Hepatocyte (in vitro differentiated cells): Measurements from ENCODE around the gene MTURN. TPM values are rescaled to one million over a fixed set of nuclear protein-coding genes. Genes with fewer than 3 reads are reported as not detected.

Experiments used
- DNase-seq: peaks from one replicate; pipeline ENCODE4 v3.0.0-alpha.2; 2016; ENCODE audit warnings: low spot score
- H2AFZ ChIP-seq: fragments of 200-600 bp; sonication (generic); 2 replicates; pipeline ENCODE4 v1.6.0; 2016; ENCODE audit warnings: antibody characterized with exemption, mild to moderate bottlenecking
- H3K27ac ChIP-seq: fragments of 200-600 bp; sonication (generic); 2 replicates; pipeline ENCODE4 v1.5.1; 2016; ENCODE audit warnings: mild to moderate bottlenecking
- H3K27me3 ChIP-seq: fragments of 200-600 bp; sonication (generic); 2 replicates; pipeline ENCODE4 v1.6.1; 2016
- H3K36me3 ChIP-seq: fragments of 200-600 bp; sonication (generic); replicated peaks from 2 replicates; pipeline ENCODE4 v1.5.1; 2016; ENCODE audit warnings: low read depth; ENCODE audit not compliant: insufficient read depth
- H3K4me1 ChIP-seq: fragments of 200-600 bp; sonication (generic); 2 replicates; pipeline ENCODE4 v1.5.1; 2016; ENCODE audit warnings: mild to moderate bottlenecking, moderate library complexity; ENCODE audit not compliant: insufficient read depth
- H3K4me2 ChIP-seq: fragments of 200-600 bp; sonication (generic); 2 replicates; pipeline ENCODE4 v1.6.0; 2016
- H3K4me3 ChIP-seq: fragments of 200-600 bp; sonication (generic); 2 replicates; pipeline ENCODE4 v1.5.1; 2016; ENCODE audit warnings: mild to moderate bottlenecking
- H3K79me2 ChIP-seq: fragments of 200-600 bp; sonication (generic); 2 replicates; pipeline ENCODE4 v1.6.0; 2017; ENCODE audit warnings: mild to moderate bottlenecking
- H3K9me2 ChIP-seq: fragments of 200-600 bp; sonication (generic); replicated peaks from 2 replicates; pipeline ENCODE4 v1.6.0; 2017; ENCODE audit warnings: mild to moderate bottlenecking; ENCODE audit not compliant: insufficient read depth
- H3K9me3 ChIP-seq: fragments of 200-600 bp; sonication (generic); 2 replicates; pipeline ENCODE4 v1.5.1; 2016; ENCODE audit warnings: low read depth, mild to moderate bottlenecking
- H4K20me1 ChIP-seq: fragments of 200-600 bp; sonication (generic); 2 replicates; pipeline ENCODE4 v1.6.0; 2016; ENCODE audit warnings: mild to moderate bottlenecking; ENCODE audit not compliant: insufficient read depth, poor library complexity, severe bottlenecking
- CTCF ChIP-seq: fragments of 200-600 bp; sonication (generic); IDR thresholded peaks from 2 replicates; pipeline ENCODE4 v1.5.1; 2016; ENCODE audit warnings: antibody characterized with exemption, mild to moderate bottlenecking; ENCODE audit not compliant: poor library complexity
- EZH2 ChIP-seq: fragments of 200-600 bp; sonication (generic); IDR thresholded peaks from 2 replicates; pipeline ENCODE4 v1.6.1; 2016; ENCODE audit warnings: antibody characterized with exemption, mild to moderate bottlenecking, borderline replicate concordance
- EZH2phosphoT487 ChIP-seq: fragments of 200-600 bp; sonication (generic); IDR thresholded peaks from one replicate; pipeline ENCODE4 v1.6.1; 2018; ENCODE audit warnings: antibody characterized with exemption, mild to moderate bottlenecking, low read depth, moderate library complexity; ENCODE audit not compliant: unreplicated experiment, severe bottlenecking
- WGBS: methylation state at CpG from one replicate; pipeline ENCODE4 v1.1.6; 2016; ENCODE audit warnings: low lambda C conversion rate; ENCODE audit errors: missing lambda C conversion rate; 5-methylcytosine and 5-hydroxymethylcytosine counted together
- polyA plus RNA-seq: library from polyadenylated mRNA; unstranded; fragments of >200 nt; fragmentation: Nextera tagmentation; extraction: Ambion mirVana; gene quantifications from 2 replicates; pipeline ENCODE4 v1.2.1, GENCODE V29; 2016
- total RNA-seq: library from RNA; depleted of rRNA; stranded (reverse); fragments of >200 nt; gene quantifications from 2 replicates; pipeline ENCODE4 v1.2.3, GENCODE V29; 2014

The MTURN gene
- total and polyA plus RNA-seq, 2 experiments from 2014 or later = 4.5 to 14.5 TPM

DNA sequence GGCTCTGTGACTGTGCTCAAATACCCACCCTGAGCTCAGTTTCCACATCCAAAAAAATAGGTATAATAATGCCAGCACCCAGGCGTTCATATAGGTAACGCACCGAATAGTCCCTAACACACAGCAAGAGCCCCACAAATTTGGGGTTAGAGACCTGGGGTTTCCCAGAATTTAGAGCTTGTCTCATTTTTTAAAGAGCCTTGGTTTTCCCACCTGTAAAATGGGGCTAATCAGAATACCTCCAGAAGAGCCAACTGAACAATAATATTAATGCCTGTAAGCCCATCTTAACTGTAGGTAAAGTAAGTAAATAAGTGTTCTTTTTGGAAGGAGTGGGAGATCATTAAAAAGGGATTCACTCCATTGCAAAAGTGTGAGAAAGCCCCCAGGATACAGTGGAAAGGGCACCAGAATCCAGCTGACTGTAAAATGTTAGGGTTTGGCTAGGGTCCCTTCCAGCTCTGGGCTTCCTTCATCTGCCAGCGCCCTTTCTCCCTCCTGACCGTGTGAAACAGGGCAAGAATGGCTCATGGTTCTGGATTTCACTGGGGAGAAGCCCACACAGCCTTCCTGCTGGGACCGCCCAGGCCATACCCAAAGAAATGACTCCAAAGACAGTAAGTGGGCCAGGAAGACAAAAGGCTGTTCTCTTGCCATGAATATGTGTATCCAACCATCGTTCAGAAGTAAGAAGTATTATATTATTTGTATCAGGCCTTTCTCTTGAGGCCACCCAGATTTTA is 2.1 kb downstream of the MTURN start:
- peaks cover 4% of the 10 kb centered on the region for H3K4me1 ChIP-seq
- H3K79me2 ChIP-seq = no peaks in the 10 kb centered on the region
- H3K27ac ChIP-seq = no peak overlapping the region
- H2AFZ ChIP-seq = peak overlapping the region; percentile 65
- no peaks in the 10 kb centered on the region for H3K27me3 ChIP-seq
- H3K4me3 ChIP-seq = no peak overlapping the region
- 93% methylated on average over 7 of the region's 7 CpGs for WGBS
- TF ChIP-seq EZH2phosphoT487 (no peak), CTCF (no peak), EZH2 (no peak)
- no peaks in the 10 kb centered on the region for H4K20me1 ChIP-seq
- H3K4me2 ChIP-seq = peak overlapping the region; percentile 95
- DNase-seq = no peak
- H3K9me3 ChIP-seq = no peaks in the 10 kb centered on the region
- H3K9me2 ChIP-seq = no peaks in the 10 kb centered on the region
- H3K36me3 ChIP-seq = no peaks in the 10 kb centered on the region

DNA sequence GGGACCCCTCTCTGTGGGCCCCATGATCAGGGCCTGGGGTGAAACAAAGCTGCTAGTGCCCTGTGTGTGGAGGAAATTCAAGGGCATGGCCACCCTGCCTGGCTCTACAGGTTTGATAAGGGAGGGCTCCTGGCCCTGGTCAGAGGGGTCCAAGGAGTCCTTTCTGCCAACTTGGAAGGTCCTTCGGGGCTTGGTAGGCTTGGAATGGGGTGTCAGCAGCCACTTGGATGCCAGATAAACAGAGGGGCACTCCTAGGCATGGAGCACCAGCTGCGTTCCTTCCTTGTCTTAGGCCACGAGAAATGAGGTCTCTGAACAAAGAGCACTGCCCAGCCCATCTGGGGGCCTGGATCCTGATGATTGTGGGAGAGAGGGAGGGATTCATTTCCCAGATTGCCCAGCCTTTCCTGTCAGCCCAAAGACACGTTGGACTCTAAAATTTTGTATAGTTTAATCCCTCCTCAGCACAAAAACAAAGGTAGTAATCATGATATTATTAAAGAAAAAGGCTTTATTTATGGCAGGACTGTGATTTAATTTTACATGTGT is 5.1 kb downstream of the MTURN start:
- TF ChIP-seq EZH2phosphoT487 (no peak), EZH2 (no peak), CTCF (no peak)
- H2AFZ ChIP-seq = no peak overlapping the region
- no peak overlapping the region for H3K27ac ChIP-seq
- no peaks in the 10 kb centered on the region for H3K9me2 ChIP-seq
- no peaks in the 10 kb centered on the region for H3K79me2 ChIP-seq
- DNase-seq = no peak
- no peak overlapping the region for H3K4me3 ChIP-seq
- no peaks in the 10 kb centered on the region for H3K36me3 ChIP-seq
- H3K9me3 ChIP-seq = no peaks in the 10 kb centered on the region
- H3K4me1 ChIP-seq = peaks cover 14% of the 10 kb centered on the region
- no peaks in the 10 kb centered on the region for H4K20me1 ChIP-seq
- H3K4me2 ChIP-seq = no peak overlapping the region
- H3K27me3 ChIP-seq = no peaks in the 10 kb centered on the region
- 88% methylated on average over 4 of the region's 4 CpGs for WGBS

- no peaks in the 10 kb centered on the region for H3K27me3 ChIP-seq
- 96% methylated on average over 3 of the region's 3 CpGs for WGBS
- no peaks in the 10 kb centered on the region for H4K20me1 ChIP-seq
- no peak overlapping the region for H2AFZ ChIP-seq
- no peak overlapping the region for H3K4me3 ChIP-seq
- H3K9me2 ChIP-seq = no peaks in the 10 kb centered on the region
- H3K36me3 ChIP-seq = no peaks in the 10 kb centered on the region
- no peak overlapping the region for H3K4me2 ChIP-seq
- no peaks in the 10 kb centered on the region for H3K9me3 ChIP-seq
- peaks cover 14% of the 10 kb centered on the region for H3K4me1 ChIP-seq
- H3K79me2 ChIP-seq = no peaks in the 10 kb centered on the region
- TF ChIP-seq CTCF = no peak
- TF ChIP-seq EZH2phosphoT487 = no peak
- TF ChIP-seq EZH2 = no peak
- no peak overlapping the region for H3K27ac ChIP-seq
- no peak for DNase-seq
Measured at GRCh38 chr7:30140456-30140855, 5.7 kb downstream of the MTURN start.
